Tibial nerve (tissue), 4 donors: ENCODE results near the gene SLC25A20.

Experiments used
- CTCF ChIP-seq, 5 experiments: fragments of 200-600 bp in 3 of 5; fragments of 450-650 bp in 2 of 5; sonication (generic) in 3 of 5; IDR thresholded peaks; one replicate each; pipeline ENCODE4 v1.5.1; 2016 to 2019; ENCODE audit warnings: antibody characterized with exemption in 5 of 5, mild to moderate bottlenecking in 3 of 5, moderate library complexity in 2 of 5
- EP300 ChIP-seq, 2 donors: sonication (generic); formaldehyde crosslinking; IDR thresholded peaks; one replicate each; pipeline ENCODE4 v1.6.1; 2017; ENCODE audit warnings: antibody characterized with exemption in 2 of 2, mild to moderate bottlenecking in 1 of 2
- POLR2A ChIP-seq, 2 donors: fragments of 450-650 bp; IDR thresholded peaks; one replicate each; pipeline ENCODE4 v1.6.1; 2017; ENCODE audit warnings: antibody characterized with exemption in 2 of 2, mild to moderate bottlenecking in 2 of 2, moderate library complexity in 2 of 2

GRCh38 chr3:48855681-48856447 lies 42.8 kb downstream of the SLC25A20 start:
- TF ChIP-seq EP300 (IDR thresholded peaks at IDR 0.05) (no peak), CTCF (IDR thresholded peaks at IDR 0.05) (no peak), POLR2A (IDR thresholded peaks at IDR 0.05) (no peak)
